Measurements from ENCODE around the gene PLGRKT. TPM values are rescaled to one million over a fixed set of nuclear protein-coding genes. Genes with fewer than 3 reads are reported as not detected.

PLGRKT gene
- total RNA-seq, 1 donor from 2014 or later = not detected

- Histone ChIP-seq H3K9me3 (no peaks in the 10 kb centered on the region), H3K27ac (peak within 1 kb of the TSS; percentile 79 to 80), H3K4me3 (peak within 1 kb of the TSS; percentile 60 to 72), H3K36me3 (no peaks in the 10 kb centered on the region), H3K4me1 (peaks cover 3 to 30% of the 10 kb centered on the region in 2 donors), H3K27me3 (no peaks in the 10 kb centered on the region)
- DNase-seq (ENCODE audit: low spot score in 2 of 2) = peak; percentile 56 to 94
- TF ChIP-seq CTCF (IDR thresholded peaks at IDR 0.05) = peak; percentile 67 to 85 (median 80)
- intact Hi-C loops (cut with DNase I) = loop anchor here (1.0 to 10.0 kb wide), 6 partner anchors 13 to 1923 kb away; partner anchors contain the start of genes ERMP1, PLGRKT, RCL1 and RFX3
These were observed 12.8 kb upstream of the PLGRKT start, which contains the start of gene CD274 for GRCh38 chr9:5450359-5451091. CD274 (plus strand) TSS chr9:5450542; CDS start chr9:5456114, 5,572 bp downstream.

- DNase-seq (ENCODE audit: low spot score in 2 of 2) = no peak
- Histone ChIP-seq H3K4me3 (peak overlapping the region; percentile 60 to 72), H3K27me3 (no peaks in the 10 kb centered on the region), H3K9me3 (no peaks in the 10 kb centered on the region), H3K36me3 (no peaks in the 10 kb centered on the region), H3K27ac (peak overlapping the region; percentile 79 to 80), H3K4me1 (peaks cover 3 to 24% of the 10 kb centered on the region in 2 donors)
- no peak for TF ChIP-seq CTCF (IDR thresholded peaks at IDR 0.05)
- intact Hi-C loops (cut with DNase I) = loop anchor here (1.0 to 10.0 kb wide), 6 partner anchors 12 to 1922 kb away; partner anchors contain the start of genes ERMP1, PLGRKT, RCL1 and RFX3
These were observed 12.0 kb upstream of the PLGRKT start for GRCh38 chr9:5449521-5450358.

- peak overlapping the region; percentile 79 to 80 for H3K27ac ChIP-seq
- peaks cover 0 to 19% of the 10 kb centered on the region in 2 donors for H3K4me1 ChIP-seq
- no peak for DNase-seq (ENCODE audit: low spot score in 2 of 2)
- H3K27me3 ChIP-seq = no peaks in the 10 kb centered on the region
- H3K4me3 ChIP-seq = peak overlapping the region in 1 of 2 donors; percentile 72
- no peaks in the 10 kb centered on the region for H3K9me3 ChIP-seq
- intact Hi-C loops (cut with DNase I) = no loop called here
- H3K36me3 ChIP-seq = no peaks in the 10 kb centered on the region
- no peak for TF ChIP-seq CTCF (IDR thresholded peaks at IDR 0.05)
These were observed 11.0 kb upstream of the PLGRKT start for GRCh38 chr9:5448461-5449435.

- H3K4me1 ChIP-seq = peaks cover 0 to 12% of the 10 kb centered on the region in 2 donors
- H3K27ac ChIP-seq = no peak overlapping the region
- H3K9me3 ChIP-seq = no peaks in the 10 kb centered on the region
- intact Hi-C loops (cut with DNase I) = no loop called here
- H3K27me3 ChIP-seq = no peaks in the 10 kb centered on the region
- no peak for DNase-seq (ENCODE audit: low spot score in 2 of 2)
- H3K4me3 ChIP-seq = no peak overlapping the region
- no peaks in the 10 kb centered on the region for H3K36me3 ChIP-seq
- TF ChIP-seq CTCF (IDR thresholded peaks at IDR 0.05) = no peak
These were observed 10.3 kb upstream of the PLGRKT start for GRCh38 chr9:5448016-5448415.

GRCh38 chr9:5447337-5447736, 9.6 kb upstream of the PLGRKT start:
- H3K36me3 ChIP-seq = no peaks in the 10 kb centered on the region
- H3K4me3 ChIP-seq = no peak overlapping the region
- no peak for DNase-seq (ENCODE audit: low spot score in 2 of 2)
- H3K4me1 ChIP-seq = peaks cover 0 to 12% of the 10 kb centered on the region in 2 donors
- no peaks in the 10 kb centered on the region for H3K9me3 ChIP-seq
- H3K27me3 ChIP-seq = no peaks in the 10 kb centered on the region
- H3K27ac ChIP-seq = no peak overlapping the region
- intact Hi-C loops (cut with DNase I) = no loop called here
- TF ChIP-seq CTCF (IDR thresholded peaks at IDR 0.05) = no peak

Measured in ascending aorta (tissue), 2 donors.